ENCODE results near the gene CORO2A.

Gene CORO2A

DNA sequence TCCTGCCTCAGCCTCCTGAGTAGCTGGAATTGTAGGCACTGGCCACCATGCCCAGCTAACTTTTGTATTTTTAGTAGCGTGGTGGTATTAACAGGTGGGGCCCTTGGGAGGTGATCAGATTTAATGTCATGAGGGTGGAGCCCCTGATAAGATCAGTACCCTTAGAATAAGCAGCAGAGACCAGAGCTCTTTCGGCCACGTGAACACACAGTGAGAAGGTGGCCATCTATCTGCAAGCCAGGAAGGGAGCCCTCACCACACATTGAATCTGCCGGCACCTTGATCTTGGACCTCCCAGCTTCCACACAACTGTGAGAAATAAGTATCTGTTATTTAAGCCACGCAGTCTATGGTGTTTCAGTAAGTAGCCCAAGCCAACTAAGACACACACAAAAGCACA lies 40.5 kb upstream of the CORO2A start:
- TF ChIP-seq, protein P1, sequence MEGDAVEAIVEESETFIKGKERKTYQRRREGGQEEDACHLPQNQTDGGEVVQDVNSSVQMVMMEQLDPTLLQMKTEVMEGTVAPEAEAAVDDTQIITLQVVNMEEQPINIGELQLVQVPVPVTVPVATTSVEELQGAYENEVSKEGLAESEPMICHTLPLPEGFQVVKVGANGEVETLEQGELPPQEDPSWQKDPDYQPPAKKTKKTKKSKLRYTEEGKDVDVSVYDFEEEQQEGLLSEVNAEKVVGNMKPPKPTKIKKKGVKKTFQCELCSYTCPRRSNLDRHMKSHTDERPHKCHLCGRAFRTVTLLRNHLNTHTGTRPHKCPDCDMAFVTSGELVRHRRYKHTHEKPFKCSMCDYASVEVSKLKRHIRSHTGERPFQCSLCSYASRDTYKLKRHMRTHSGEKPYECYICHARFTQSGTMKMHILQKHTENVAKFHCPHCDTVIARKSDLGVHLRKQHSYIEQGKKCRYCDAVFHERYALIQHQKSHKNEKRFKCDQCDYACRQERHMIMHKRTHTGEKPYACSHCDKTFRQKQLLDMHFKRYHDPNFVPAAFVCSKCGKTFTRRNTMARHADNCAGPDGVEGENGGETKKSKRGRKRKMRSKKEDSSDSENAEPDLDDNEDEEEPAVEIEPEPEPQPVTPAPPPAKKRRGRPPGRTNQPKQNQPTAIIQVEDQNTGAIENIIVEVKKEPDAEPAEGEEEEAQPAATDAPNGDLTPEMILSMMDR (IDR thresholded peaks at IDR 0.05; ENCODE audit: extremely low read depth, insufficient read depth, missing control alignments), result no peak
- no peak for DNase-seq (ENCODE audit: low spot score)
- in situ Hi-C loops (cut with MboI; ENCODE audit: low pct_unique_long_range_greater_than_20kb, low sequenced_read_pairs, unreplicated experiment), result no loop called here

DNA sequence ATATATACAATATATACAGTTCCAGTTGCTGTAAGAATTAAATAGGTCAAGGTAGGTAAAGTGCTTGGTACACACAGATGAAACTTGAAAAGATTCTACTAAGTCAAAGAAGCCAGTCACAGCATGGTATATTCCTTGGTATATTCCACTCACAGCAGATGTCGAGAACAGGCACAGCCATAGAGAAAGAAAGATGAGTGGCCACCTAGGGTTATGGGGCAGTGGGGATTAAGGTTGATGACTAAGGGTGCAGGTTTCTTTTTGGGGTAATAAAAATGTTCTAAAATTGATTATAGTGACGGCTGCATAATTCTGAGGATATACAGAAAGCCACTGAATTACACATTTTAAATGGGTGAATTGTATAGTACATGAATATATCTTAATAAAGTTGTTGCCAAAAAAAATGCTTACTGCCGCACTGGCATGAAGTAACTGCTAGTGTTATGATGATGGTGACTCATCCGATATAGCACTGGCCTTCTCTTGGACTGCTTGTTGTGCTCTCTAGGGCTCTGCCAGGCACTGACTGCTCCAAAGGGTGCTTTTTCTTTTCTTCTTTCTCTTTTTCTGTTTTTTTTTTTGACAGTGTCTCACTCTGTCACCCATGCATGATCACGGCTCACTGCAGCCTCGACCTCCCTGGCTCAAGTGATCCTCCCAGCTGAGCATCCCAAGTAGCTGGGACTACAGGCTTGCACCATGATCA lies 39.5 kb upstream of the CORO2A start:
- TF ChIP-seq, protein P1 (IDR thresholded peaks at IDR 0.05; ENCODE audit: extremely low read depth, insufficient read depth, missing control alignments), result no peak
- no peak for DNase-seq (ENCODE audit: low spot score)
- in situ Hi-C loops (cut with MboI; ENCODE audit: low pct_unique_long_range_greater_than_20kb, low sequenced_read_pairs, unreplicated experiment), result no loop called here

DNA sequence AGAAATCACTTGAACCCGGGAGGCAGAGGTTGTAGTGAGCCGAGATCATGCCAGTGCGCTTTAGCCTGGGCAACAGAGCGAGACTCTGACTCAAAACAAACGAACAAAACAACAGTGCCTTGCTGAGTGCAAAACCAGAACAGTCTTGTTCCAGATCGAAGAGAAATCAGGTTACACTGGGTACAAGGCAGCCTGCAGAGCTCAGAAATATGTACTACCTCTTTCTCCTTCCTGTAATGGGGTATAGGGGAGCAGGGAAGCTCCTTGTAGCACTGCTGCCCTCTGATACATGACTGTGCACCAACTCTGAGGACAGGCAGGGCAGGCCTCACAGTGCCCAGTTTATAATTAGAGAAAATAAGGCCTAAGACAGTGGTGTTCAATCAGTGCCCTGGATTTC lies 38.4 kb upstream of the CORO2A start:
- TF ChIP-seq, protein P1 (IDR thresholded peaks at IDR 0.05; ENCODE audit: extremely low read depth, insufficient read depth, missing control alignments), result no peak
- in situ Hi-C loops (cut with MboI; ENCODE audit: low pct_unique_long_range_greater_than_20kb, low sequenced_read_pairs, unreplicated experiment), result no loop called here
- DNase-seq (ENCODE audit: low spot score), result no peak

DNA sequence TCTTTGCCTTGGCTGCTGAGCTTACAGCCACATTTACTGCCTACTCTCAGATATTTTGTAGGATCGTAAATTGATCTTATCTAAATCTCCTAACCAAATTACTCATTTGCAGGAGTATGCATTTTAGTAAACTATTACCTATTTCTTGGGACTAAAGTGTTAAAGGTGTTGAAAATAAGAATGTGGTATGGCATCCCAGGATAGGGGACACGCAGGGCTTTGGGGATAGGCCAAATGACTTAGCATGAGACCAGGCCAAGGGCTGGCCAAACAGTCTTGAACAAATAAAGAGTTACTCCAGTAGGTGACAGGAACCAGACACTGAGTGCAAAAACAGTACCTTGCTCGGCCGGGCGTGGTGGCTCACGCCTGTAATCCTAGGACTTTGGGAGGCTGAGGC lies 37.9 kb upstream of the CORO2A start:
- in situ Hi-C loops (cut with MboI; ENCODE audit: low pct_unique_long_range_greater_than_20kb, low sequenced_read_pairs, unreplicated experiment), result no loop called here
- TF ChIP-seq, protein P1 (IDR thresholded peaks at IDR 0.05; ENCODE audit: extremely low read depth, insufficient read depth, missing control alignments), result no peak
- no peak for DNase-seq (ENCODE audit: low spot score)

DNA sequence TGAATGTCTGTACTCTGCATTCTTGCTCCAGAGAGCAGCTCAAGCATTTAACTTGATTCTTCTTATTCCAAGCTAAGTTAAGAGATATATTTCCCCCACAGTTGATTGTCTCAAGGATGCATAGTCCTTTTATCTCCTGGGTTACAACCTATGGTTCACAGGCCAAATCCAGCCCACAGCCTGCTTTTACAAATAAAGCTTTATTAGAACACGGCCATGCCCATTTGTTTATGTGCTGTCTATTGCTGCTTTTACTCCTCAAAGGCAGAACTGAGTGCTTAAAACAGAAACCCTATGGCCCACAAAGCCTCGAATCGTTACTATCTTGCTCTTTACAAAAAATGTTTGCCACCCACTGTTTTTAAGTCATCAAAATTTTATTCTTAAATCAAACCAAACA lies 37.2 kb upstream of the CORO2A start:
- TF ChIP-seq, protein P1 (IDR thresholded peaks at IDR 0.05; ENCODE audit: extremely low read depth, insufficient read depth, missing control alignments), result no peak
- in situ Hi-C loops (cut with MboI; ENCODE audit: low pct_unique_long_range_greater_than_20kb, low sequenced_read_pairs, unreplicated experiment), result no loop called here
- no peak for DNase-seq (ENCODE audit: low spot score)

DNA sequence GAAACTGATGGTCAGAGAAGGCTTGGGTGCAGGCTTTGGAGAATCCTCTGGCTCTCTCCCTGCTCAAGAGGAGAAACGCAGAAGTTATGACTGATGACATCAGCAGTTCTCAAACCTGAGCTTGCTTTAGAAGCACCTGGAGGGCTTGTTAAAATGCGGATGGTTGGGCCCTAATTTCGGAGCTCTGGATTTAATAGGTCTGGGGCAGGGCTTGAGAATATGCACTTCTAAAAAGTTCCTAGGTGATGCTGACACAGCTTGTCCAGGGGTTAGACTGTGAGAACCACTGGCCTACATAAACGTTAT lies 36.6 kb upstream of the CORO2A start:
- DNase-seq (ENCODE audit: low spot score), result no peak
- TF ChIP-seq, protein P1 (IDR thresholded peaks at IDR 0.05; ENCODE audit: extremely low read depth, insufficient read depth, missing control alignments), result no peak
- in situ Hi-C loops (cut with MboI; ENCODE audit: low pct_unique_long_range_greater_than_20kb, low sequenced_read_pairs, unreplicated experiment), result no loop called here
